Measurements from ENCODE around the gene MANSC4. TPM values are rescaled to one million over a fixed set of nuclear protein-coding genes. Genes with fewer than 3 reads are reported as not detected.

Gene MANSC4
- total RNA-seq, 1 donor from 2014 or later: 0.72 TPM

- Mint-ChIP-seq H3K9me3 (no peaks in the 10 kb centered on the region), H3K36me3 (peaks cover 20% of the 10 kb centered on the region), H3K4me3 (no peak overlapping the region), H3K27ac (no peak overlapping the region), H3K4me1 (peaks cover 8% of the 10 kb centered on the region), H3K27me3 (ENCODE audit: low read depth) (no peaks in the 10 kb centered on the region)
- peak in 1 of 2 experiments; percentile 42 for DNase-seq (ENCODE audit: low spot score in 2 of 2, unreplicated experiment in 2 of 2)
- TF ChIP-seq CTCF (IDR thresholded peaks at IDR 0.05; ENCODE audit: unreplicated experiment): peak; percentile 78
These were observed 46.9 kb downstream of the MANSC4 start for GRCh38 chr12:27733052-27733656.

DNA sequence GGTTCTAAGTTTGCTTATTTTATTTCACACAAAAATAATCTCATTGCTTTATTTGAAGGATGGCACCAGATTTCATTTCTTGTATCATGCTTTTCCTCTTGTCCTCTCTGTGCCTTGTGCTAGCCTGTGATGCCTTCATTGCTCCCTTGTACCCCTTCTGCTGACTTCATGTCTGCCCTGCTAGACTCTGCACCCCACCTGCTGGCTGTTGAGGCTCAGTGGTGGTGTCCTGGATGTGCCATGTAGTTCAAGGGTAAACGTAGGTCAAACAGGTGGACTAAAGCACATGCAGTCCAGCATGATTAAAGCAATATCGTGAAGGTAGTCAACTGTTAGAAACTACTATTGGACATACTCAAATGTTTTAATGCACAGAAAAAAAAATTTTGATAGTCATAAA is 47.8 kb downstream of the MANSC4 start:
- H3K27me3 Mint-ChIP-seq (ENCODE audit: low read depth): no peaks in the 10 kb centered on the region
- no peak for DNase-seq (ENCODE audit: low spot score in 2 of 2, unreplicated experiment in 2 of 2)
- peaks cover 16% of the 10 kb centered on the region for H3K36me3 Mint-ChIP-seq
- no peak for TF ChIP-seq CTCF (IDR thresholded peaks at IDR 0.05; ENCODE audit: unreplicated experiment)
- no peak overlapping the region for H3K4me3 Mint-ChIP-seq
- peaks cover 8% of the 10 kb centered on the region for H3K4me1 Mint-ChIP-seq
- H3K27ac Mint-ChIP-seq: no peak overlapping the region
- H3K9me3 Mint-ChIP-seq: no peaks in the 10 kb centered on the region

GRCh38 chr12:27730097-27730588 is 49.9 kb downstream of the MANSC4 start:
- Mint-ChIP-seq H3K27ac (no peak overlapping the region), H3K27me3 (ENCODE audit: low read depth) (no peaks in the 10 kb centered on the region), H3K4me3 (no peak overlapping the region), H3K9me3 (no peaks in the 10 kb centered on the region), H3K4me1 (peaks cover 8% of the 10 kb centered on the region), H3K36me3 (peaks cover 18% of the 10 kb centered on the region)
- DNase-seq (ENCODE audit: low spot score in 2 of 2, unreplicated experiment in 2 of 2): no peak
- TF ChIP-seq CTCF (IDR thresholded peaks at IDR 0.05; ENCODE audit: unreplicated experiment): no peak

- H3K36me3 Mint-ChIP-seq: peaks cover 25% of the 10 kb centered on the region
- H3K4me1 Mint-ChIP-seq: no peaks in the 10 kb centered on the region
- no peak overlapping the region for H3K27ac Mint-ChIP-seq
- no peaks in the 10 kb centered on the region for H3K9me3 Mint-ChIP-seq
- no peak for DNase-seq (ENCODE audit: low spot score in 2 of 2, unreplicated experiment in 2 of 2)
- TF ChIP-seq CTCF (IDR thresholded peaks at IDR 0.05; ENCODE audit: unreplicated experiment): no peak
- no peak overlapping the region for H3K4me3 Mint-ChIP-seq
- no peaks in the 10 kb centered on the region for H3K27me3 Mint-ChIP-seq (ENCODE audit: low read depth)
These were observed 56.8 kb downstream of the MANSC4 start for GRCh38 chr12:27723212-27723611.

Other genes with a start within 250 kb of the MANSC4 start
- gene REP15, start 83.8 kb downstream of the MANSC4 start, total RNA-seq: 2.2 to 2.4 TPM (median 2.3 TPM) in 3 replicates
- gene MRPS35, start 69.4 kb downstream of the MANSC4 start, total RNA-seq: 31.8 to 34.7 TPM (median 34.0 TPM) in 3 replicates
- gene KLHL42, start within 50 bp of the MANSC4 start, total RNA-seq: 38.6 to 39.8 TPM (median 38.7 TPM) in 3 replicates
- 5.6 to 6.9 TPM (median 6.5 TPM) in 3 replicates for gene PTHLH, start 192.5 kb upstream of the MANSC4 start, total RNA-seq

All from mesothelial cell of epicardium (in vitro differentiated cells).